ENCODE results near the gene HOXB7.

HOXB7 gene

GRCh38 chr17:48642843-48643696 is 32.3 kb upstream of the HOXB7 start:
- peaks cover 0 to 20% (median 14%) of the 10 kb centered on the region in 4 donors for H3K4me1 ChIP-seq
- H3K4me3 ChIP-seq, result no peak overlapping the region
- no peak for DNase-seq
- H3K36me3 ChIP-seq, result no peaks in the 10 kb centered on the region
- intact Hi-C loops (cut with DNase I; ENCODE audit: low total_unique reads), result no loop called here
- H3K9me3 ChIP-seq, result no peaks in the 10 kb centered on the region
- no peak overlapping the region for H3K27ac ChIP-seq
- TF ChIP-seq, protein P1, sequence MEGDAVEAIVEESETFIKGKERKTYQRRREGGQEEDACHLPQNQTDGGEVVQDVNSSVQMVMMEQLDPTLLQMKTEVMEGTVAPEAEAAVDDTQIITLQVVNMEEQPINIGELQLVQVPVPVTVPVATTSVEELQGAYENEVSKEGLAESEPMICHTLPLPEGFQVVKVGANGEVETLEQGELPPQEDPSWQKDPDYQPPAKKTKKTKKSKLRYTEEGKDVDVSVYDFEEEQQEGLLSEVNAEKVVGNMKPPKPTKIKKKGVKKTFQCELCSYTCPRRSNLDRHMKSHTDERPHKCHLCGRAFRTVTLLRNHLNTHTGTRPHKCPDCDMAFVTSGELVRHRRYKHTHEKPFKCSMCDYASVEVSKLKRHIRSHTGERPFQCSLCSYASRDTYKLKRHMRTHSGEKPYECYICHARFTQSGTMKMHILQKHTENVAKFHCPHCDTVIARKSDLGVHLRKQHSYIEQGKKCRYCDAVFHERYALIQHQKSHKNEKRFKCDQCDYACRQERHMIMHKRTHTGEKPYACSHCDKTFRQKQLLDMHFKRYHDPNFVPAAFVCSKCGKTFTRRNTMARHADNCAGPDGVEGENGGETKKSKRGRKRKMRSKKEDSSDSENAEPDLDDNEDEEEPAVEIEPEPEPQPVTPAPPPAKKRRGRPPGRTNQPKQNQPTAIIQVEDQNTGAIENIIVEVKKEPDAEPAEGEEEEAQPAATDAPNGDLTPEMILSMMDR (IDR thresholded peaks at IDR 0.05), result no peak
- H3K27me3 ChIP-seq, result peaks cover 0 to 97% of the 10 kb centered on the region in 2 donors

DNA sequence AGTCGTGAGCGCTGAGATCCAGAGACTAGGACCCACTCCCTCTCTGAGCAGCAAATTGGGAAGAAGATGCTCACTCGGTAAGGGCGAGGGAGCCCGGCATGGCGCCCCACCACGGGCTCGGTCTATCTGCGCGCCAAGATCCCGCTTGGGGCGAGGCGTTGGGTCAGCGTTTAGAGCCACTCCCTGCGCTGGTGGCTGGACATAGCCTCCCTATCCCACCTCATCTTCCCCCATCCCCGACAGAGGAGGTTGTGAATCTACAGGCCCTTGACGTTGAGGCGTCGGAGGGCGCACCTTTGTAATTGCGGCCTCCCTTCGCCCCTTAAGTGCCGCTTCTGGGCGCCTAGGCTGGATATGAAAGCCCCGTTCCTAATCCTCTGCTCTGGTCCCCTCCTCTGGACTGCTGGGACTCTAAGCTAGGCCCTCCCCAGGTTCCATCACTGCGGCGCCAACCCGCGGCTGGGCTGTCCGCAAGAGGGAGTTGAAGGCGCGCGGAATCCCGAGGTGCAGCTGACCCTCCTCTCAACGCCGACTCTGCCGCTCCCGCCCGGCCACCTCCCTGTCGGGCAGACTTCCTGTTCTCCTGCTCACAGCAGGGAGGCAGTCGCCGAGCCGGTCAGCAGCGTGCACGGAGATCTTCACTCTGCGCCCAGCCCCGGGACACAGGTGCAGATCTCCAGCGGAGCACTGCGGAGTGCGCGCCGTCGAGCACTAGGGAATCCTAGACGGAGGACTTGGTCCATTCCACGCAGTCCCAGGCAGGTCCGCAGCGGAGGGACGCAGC is 31.4 kb upstream of the HOXB7 start:
- no peaks in the 10 kb centered on the region for H3K36me3 ChIP-seq
- H3K27me3 ChIP-seq, result peaks cover 0 to 97% of the 10 kb centered on the region in 2 donors
- H3K9me3 ChIP-seq, result no peaks in the 10 kb centered on the region
- intact Hi-C loops (cut with DNase I; ENCODE audit: low total_unique reads), result no loop called here
- peaks cover 0 to 14% (median 8%) of the 10 kb centered on the region in 4 donors for H3K4me1 ChIP-seq
- H3K4me3 ChIP-seq, result no peak overlapping the region
- DNase-seq, result no peak
- no peak overlapping the region for H3K27ac ChIP-seq
- TF ChIP-seq, protein P1 (IDR thresholded peaks at IDR 0.05), result no peak

GRCh38 chr17:48641541-48642058 is 30.8 kb upstream of the HOXB7 start:
- H3K4me3 ChIP-seq, result no peak overlapping the region
- peaks cover 0 to 97% of the 10 kb centered on the region in 2 donors for H3K27me3 ChIP-seq
- H3K36me3 ChIP-seq, result no peaks in the 10 kb centered on the region

GRCh38 chr17:48640858-48641180 is 30.0 kb upstream of the HOXB7 start:
- no peaks in the 10 kb centered on the region for H3K36me3 ChIP-seq
- no peak for DNase-seq
- TF ChIP-seq, protein P1 (IDR thresholded peaks at IDR 0.05), result no peak
- H3K4me1 ChIP-seq, result peaks cover 0 to 9% (median 2%) of the 10 kb centered on the region in 4 donors
- H3K27me3 ChIP-seq, result peaks cover 0 to 97% of the 10 kb centered on the region in 2 donors
- intact Hi-C loops (cut with DNase I; ENCODE audit: low total_unique reads), result no loop called here
- H3K4me3 ChIP-seq, result no peak overlapping the region
- H3K27ac ChIP-seq, result no peak overlapping the region
- no peaks in the 10 kb centered on the region for H3K9me3 ChIP-seq

More at GRCh38 chr17:48641541-48642058, 30.8 kb upstream of the HOXB7 start:
- Histone ChIP-seq H3K9me3 (no peaks in the 10 kb centered on the region), H3K4me1 (peaks cover 0 to 12% (median 4%) of the 10 kb centered on the region in 4 donors), H3K27ac (no peak overlapping the region)
- TF ChIP-seq, protein P1 (IDR thresholded peaks at IDR 0.05), result no peak
- DNase-seq, result no peak
- intact Hi-C loops (cut with DNase I; ENCODE audit: low total_unique reads), result no loop called here

DNA sequence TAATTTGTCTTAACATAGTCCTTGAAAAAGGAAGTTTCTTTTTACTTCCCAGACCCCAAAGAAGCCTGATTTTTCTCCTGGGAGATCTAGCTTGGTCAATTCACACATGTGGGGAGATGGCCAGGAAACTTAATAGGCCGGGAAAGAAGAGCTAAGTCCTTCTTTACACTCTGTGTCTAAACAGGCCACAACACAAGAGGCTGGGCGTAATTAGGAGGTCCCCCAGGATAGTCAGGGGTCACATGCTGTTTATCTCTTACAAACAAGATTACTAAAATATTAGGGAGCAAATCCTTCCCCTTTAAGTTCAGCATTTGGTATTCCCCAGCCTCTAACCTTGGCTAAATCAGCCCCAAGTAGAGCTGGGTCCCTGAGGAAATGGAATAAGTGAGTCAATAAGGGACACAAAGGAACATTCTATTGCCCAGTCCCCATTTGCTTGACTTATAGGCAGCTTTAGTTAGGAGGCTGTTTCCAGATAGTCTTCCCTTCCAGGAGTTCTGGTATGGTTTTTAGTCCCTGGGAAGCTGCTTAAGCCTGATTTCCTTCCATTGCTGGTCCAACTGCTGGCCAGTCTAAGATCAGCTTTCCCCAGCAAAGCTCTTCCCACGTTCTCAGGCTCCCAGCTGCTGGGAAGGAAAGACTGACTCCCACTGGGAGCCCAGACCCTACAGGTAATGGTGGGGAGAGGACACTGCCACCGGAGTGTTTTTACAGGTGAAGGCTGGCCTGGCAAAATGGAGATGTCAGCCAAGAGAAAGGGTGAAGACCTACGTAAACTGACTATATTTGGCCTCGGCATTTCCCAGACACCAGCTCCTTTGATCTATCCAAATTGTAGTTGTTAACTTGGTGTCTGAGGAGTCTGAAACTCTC is 29.4 kb upstream of the HOXB7 start:
- no peak overlapping the region for H3K27ac ChIP-seq
- peaks cover 0 to 97% of the 10 kb centered on the region in 2 donors for H3K27me3 ChIP-seq
- TF ChIP-seq, protein P1 (IDR thresholded peaks at IDR 0.05), result no peak

More for the DNA sequence above, 29.4 kb upstream of the HOXB7 start:
- peaks cover 0 to 8% (median 2%) of the 10 kb centered on the region in 4 donors for H3K4me1 ChIP-seq
- H3K9me3 ChIP-seq, result no peaks in the 10 kb centered on the region
- no peak overlapping the region for H3K4me3 ChIP-seq
- intact Hi-C loops (cut with DNase I; ENCODE audit: low total_unique reads), result no loop called here
- H3K36me3 ChIP-seq, result no peaks in the 10 kb centered on the region
- no peak for DNase-seq
